Ovary (tissue), 9 donors: ENCODE results near the gene CEACAM21. TPM values are rescaled to one million over a fixed set of nuclear protein-coding genes. Genes with fewer than 3 reads are reported as not detected.
"Not testable (repeated sequence)": the region's sequence is repeated elsewhere in the genome, so short reads cannot be mapped to it uniquely, and the experiment has no call there.

Experiments used
- DNase-seq, 5 donors: peaks; one replicate each; pipeline ENCODE4 v3.0.0-alpha.2; 2019 to 2020
- H3K27ac ChIP-seq, 2 donors: fragments of 200-600 bp; one replicate each; pipeline versions ENCODE4 v1.5.1 to v1.8.0; 2019 to 2022
- H3K27me3 ChIP-seq: fragments of 200-600 bp; one replicate; pipeline ENCODE4 v1.8.0; 2022
- H3K36me3 ChIP-seq: fragments of 200-600 bp; sonication (generic); one replicate; pipeline ENCODE4 v1.5.1; 2019
- H3K4me1 ChIP-seq: one replicate; pipeline ENCODE4 v1.8.1; 2013; ENCODE audit warnings: mild to moderate bottlenecking, moderate library complexity; ENCODE audit not compliant: insufficient read depth
- H3K4me3 ChIP-seq: fragments of 200-600 bp; sonication (generic); one replicate; pipeline ENCODE4 v1.5.1; 2017
- H3K9me3 ChIP-seq, 2 donors: fragments of 200-600 bp in 1 of 2; sonication (generic) in 1 of 2; one replicate each; pipeline versions ENCODE4 v1.5.1 to v1.8.1; 2013 to 2019; ENCODE audit warnings: mild to moderate bottlenecking in 1 of 2, moderate library complexity in 1 of 2
- EP300 ChIP-seq: sonication (generic); formaldehyde crosslinking; IDR thresholded peaks from one replicate; pipeline ENCODE4 v1.6.1; 2017; ENCODE audit warnings: antibody characterized with exemption
- POLR2A ChIP-seq: fragments of 450-650 bp; IDR thresholded peaks from one replicate; pipeline ENCODE4 v1.6.1; 2017; ENCODE audit warnings: antibody characterized with exemption, mild to moderate bottlenecking, moderate library complexity
- WGBS, 3 donors: extraction: QIAGEN DNeasy Blood & Tissue Kit in 1 of 3; methylation state at CpG; one replicate each; pipeline versions ENCODE4 v1.1.5 to v1.1.7; 2013 to 2017; 5-methylcytosine and 5-hydroxymethylcytosine counted together
- intact Hi-C, 4 donors: fragments of 100-400 bp; cut with DNase I; formaldehyde crosslinking; loops; one replicate each; pipeline versions ENCODE4 v1.11.0 to v1.15.1; 2022 to 2023
- polyA plus RNA-seq, 2 donors: library from polyadenylated mRNA; stranded (reverse); fragments of 200-250 nt in 1 of 2; fragments of 350-450 nt in 1 of 2; fragmentation: Illumina TruSeq in 1 of 2; extraction: RNeasy Lipid Tissue Mini Kit (QIAGEN cat#74804) in 1 of 2; gene quantifications; one replicate each; pipeline ENCODE4 v1.2.3, GENCODE V29; 2013 to 2014
- total RNA-seq, 7 donors: library from RNA; depleted of rRNA in 2 of 7; stranded (reverse); fragments of >200 nt in 2 of 7; fragmentation: NEBNext Ultra II Directional in 3 of 7; extraction: Animal tissue kit (Norgen Biotek cat#: 25700) in 3 of 7; gene quantifications; one replicate each; pipeline versions ENCODE4 v1.1.0 to v1.2.4, GENCODE V29; 2016 to 2023
- TF ChIP-seq, protein P1 (sequence below), 3 donors: fragments of 450-650 bp in 2 of 3; fragments of 200-600 bp in 1 of 3; IDR thresholded peaks; one replicate each; pipeline versions ENCODE4 v1.5.1 to v1.8.0; 2016 to 2022; ENCODE audit warnings: antibody characterized with exemption in 3 of 3, mild to moderate bottlenecking in 1 of 3
- donor health status: DM: no; HTN: no; CAD: no; lungs with moderate emphysema.
- donor health status: DM: no; HTN: no; CAD: no.
- donor health status: Bipolar disorder and iron deficiency.
- donor health status: DM: yes; HTN: yes; CAD: no.
- donor health status: DM: no; HTN: no; CAD: no.
- donor health status: DM: yes; HTN: yes; CAD: no.

Gene CEACAM21
- total and polyA plus RNA-seq, 9 donors, result 0.25 to 11.4 (median 1.5) TPM; not detected in 2

DNA sequence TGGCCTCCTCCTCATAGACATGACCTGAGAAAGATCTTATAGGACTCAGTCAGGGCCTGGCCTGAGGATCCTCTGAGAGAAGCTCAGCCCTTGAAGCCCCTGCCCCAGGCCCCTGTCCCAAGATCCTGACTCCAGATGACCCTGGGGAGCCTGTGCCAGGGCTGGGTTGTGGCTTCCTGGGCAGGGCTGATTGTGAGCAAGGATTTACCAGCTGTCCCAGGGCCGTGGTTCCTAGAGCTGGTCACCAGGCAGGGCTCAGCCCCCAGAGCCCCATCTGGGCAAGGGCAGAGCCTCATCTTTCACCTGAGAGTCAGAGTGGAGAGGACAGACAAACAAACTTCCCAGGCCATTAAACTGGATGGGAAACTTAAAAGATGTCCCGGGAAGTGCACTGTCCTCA lies 1.9 kb downstream of the CEACAM21 start:
- Histone ChIP-seq H3K4me1 (no peaks in the 10 kb centered on the region), H3K36me3 (no peaks in the 10 kb centered on the region), H3K9me3 (no peaks in the 10 kb centered on the region), H3K27ac (no peak overlapping the region), H3K4me3 (no peak overlapping the region), H3K27me3 (no peaks in the 10 kb centered on the region)
- 46 to 59% (median 54%) methylated on average over 2 of the region's 2 CpGs for WGBS, 3 donors
- TF ChIP-seq, protein P1, sequence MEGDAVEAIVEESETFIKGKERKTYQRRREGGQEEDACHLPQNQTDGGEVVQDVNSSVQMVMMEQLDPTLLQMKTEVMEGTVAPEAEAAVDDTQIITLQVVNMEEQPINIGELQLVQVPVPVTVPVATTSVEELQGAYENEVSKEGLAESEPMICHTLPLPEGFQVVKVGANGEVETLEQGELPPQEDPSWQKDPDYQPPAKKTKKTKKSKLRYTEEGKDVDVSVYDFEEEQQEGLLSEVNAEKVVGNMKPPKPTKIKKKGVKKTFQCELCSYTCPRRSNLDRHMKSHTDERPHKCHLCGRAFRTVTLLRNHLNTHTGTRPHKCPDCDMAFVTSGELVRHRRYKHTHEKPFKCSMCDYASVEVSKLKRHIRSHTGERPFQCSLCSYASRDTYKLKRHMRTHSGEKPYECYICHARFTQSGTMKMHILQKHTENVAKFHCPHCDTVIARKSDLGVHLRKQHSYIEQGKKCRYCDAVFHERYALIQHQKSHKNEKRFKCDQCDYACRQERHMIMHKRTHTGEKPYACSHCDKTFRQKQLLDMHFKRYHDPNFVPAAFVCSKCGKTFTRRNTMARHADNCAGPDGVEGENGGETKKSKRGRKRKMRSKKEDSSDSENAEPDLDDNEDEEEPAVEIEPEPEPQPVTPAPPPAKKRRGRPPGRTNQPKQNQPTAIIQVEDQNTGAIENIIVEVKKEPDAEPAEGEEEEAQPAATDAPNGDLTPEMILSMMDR (IDR thresholded peaks at IDR 0.05), result no peak
- TF ChIP-seq POLR2A (no peak), EP300 (no peak)
- DNase-seq, result no peak
- intact Hi-C loops, result loop anchor here in 1 of 4 donors (10.0 kb wide), 1 partner anchor 123 kb away; no protein-coding TSS in a partner anchor

- 43 to 67% (median 56%) methylated on average over 2 of the region's 2 CpGs for WGBS, 3 donors
- no peak overlapping the region for H3K27ac ChIP-seq
- no peaks in the 10 kb centered on the region for H3K36me3 ChIP-seq
- DNase-seq, result no peak
- no peak overlapping the region for H3K4me3 ChIP-seq
- TF ChIP-seq EP300, result no peak
- TF ChIP-seq, protein P1 (IDR thresholded peaks at IDR 0.05), result no peak
- TF ChIP-seq POLR2A, result no peak
- no peaks in the 10 kb centered on the region for H3K9me3 ChIP-seq
- H3K27me3 ChIP-seq, result no peaks in the 10 kb centered on the region
- intact Hi-C loops, result loop anchor here in 1 of 4 donors (10.0 kb wide), 1 partner anchor 124 kb away; no protein-coding TSS in a partner anchor
- no peaks in the 10 kb centered on the region for H3K4me1 ChIP-seq
These were observed 2.9 kb downstream of the CEACAM21 start for GRCh38 chr19:41578886-41579285.

GRCh38 chr19:41581068-41581467 lies 5.1 kb downstream of the CEACAM21 start:
- DNase-seq, H3K27ac ChIP-seq, intact Hi-C loops, H3K27me3 ChIP-seq, H3K9me3 ChIP-seq, H3K4me1 ChIP-seq, H3K36me3 ChIP-seq, H3K4me3 ChIP-seq: not testable (repeated sequence)
- 38 to 52% (median 51%) methylated on average over 4 of the region's 4 CpGs for WGBS, 3 donors

DNA sequence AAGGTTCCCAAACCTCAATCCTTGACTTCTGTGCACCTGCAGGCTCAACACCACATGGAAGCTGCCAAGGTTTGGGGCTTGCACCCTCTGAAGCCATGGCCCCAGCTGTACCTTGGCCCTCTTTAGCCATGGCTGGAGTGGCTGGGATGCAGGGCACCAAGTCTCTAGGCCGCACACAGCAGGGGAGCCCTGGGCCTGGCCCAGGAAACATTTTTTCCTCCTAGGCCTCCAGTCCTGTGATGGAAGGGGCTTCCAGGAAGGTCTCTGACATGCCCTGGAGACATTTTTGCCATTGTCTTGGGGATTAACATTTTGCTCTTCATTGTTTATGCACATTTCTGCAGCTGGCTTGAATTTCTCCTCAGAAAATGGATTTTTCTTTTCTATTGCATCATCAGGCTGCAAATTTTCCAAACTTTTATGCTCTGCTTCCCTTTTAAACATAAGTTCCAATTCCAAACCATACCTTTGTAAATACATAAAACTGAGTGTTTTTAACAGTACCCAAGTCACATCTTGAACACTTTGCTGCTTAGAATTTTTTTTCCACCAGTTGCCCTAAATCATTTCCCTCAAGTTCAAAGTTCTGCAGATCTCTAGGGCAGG lies 6.7 kb downstream of the CEACAM21 start:
- H3K4me1 ChIP-seq, H3K9me3 ChIP-seq, H3K4me3 ChIP-seq, H3K27me3 ChIP-seq, H3K27ac ChIP-seq, H3K36me3 ChIP-seq, intact Hi-C loops, DNase-seq: not testable (repeated sequence)
- 64 to 95% (median 87%) methylated on average over 1 of the region's 1 CpG for WGBS, 3 donors

- Histone ChIP-seq H3K4me1 (no peaks in the 10 kb centered on the region), H3K27me3 (no peaks in the 10 kb centered on the region), H3K27ac (no peak overlapping the region), H3K9me3 (no peaks in the 10 kb centered on the region), H3K36me3 (no peaks in the 10 kb centered on the region), H3K4me3 (no peak overlapping the region)
- no peak for TF ChIP-seq POLR2A
- TF ChIP-seq EP300, result no peak
- TF ChIP-seq, protein P1 (IDR thresholded peaks at IDR 0.05), result no peak
- WGBS, 3 donors, result 48 to 61% (median 60%) methylated on average over 6 of the region's 6 CpGs
- DNase-seq, result no peak
- intact Hi-C loops, result no loop called here
These were observed 8.4 kb downstream of the CEACAM21 start for GRCh38 chr19:41584260-41584810.
